HepG2 (cell line): Measurements from ENCODE around the gene PELI2. TPM values are rescaled to one million over a fixed set of nuclear protein-coding genes. Genes with fewer than 3 reads are reported as not detected.

Experiments used
- ARNT2 ChIP-seq: sonication (generic); formaldehyde crosslinking; IDR thresholded peaks from 2 replicates; pipeline ENCODE4 v1.8.0; 2022; ENCODE audit warnings: mild to moderate bottlenecking, low read depth, missing genetic modification reagents, moderate library complexity
- ASH2L ChIP-seq: fragments of 300-600, 200-600 bp; sonication (generic); IDR thresholded peaks from 2 replicates; pipeline ENCODE4 v1.7.0; 2017; ENCODE audit warnings: low read depth, mild to moderate bottlenecking, moderate library complexity, mixed read lengths, low read length; ENCODE audit not compliant: insufficient read length
- CC2D1A ChIP-seq: sonication (generic); formaldehyde crosslinking; IDR thresholded peaks from 2 replicates; pipeline ENCODE4 v1.8.1; 2023; ENCODE audit warnings: mild to moderate bottlenecking, missing genetic modification reagents
- HNRNPUL1 ChIP-seq: fragments of 200-400 bp; formaldehyde crosslinking; IDR thresholded peaks from 2 replicates; pipeline ENCODE4 v1.6.1; 2017; ENCODE audit warnings: low read depth, mild to moderate bottlenecking, low read length, moderate library complexity
- IKZF1 ChIP-seq: fragments of 450-650 bp; IDR thresholded peaks from 2 replicates; pipeline ENCODE4 v1.7.1; 2016
- MATR3 ChIP-seq: sonication (generic); formaldehyde crosslinking; IDR thresholded peaks from 2 replicates; pipeline ENCODE4 v1.4.0; 2020; ENCODE audit warnings: missing genetic modification reagents
- NCOR1 ChIP-seq: fragments of 200-600 bp; sonication (generic); IDR thresholded peaks from 2 replicates; pipeline ENCODE4 v1.7.0; 2017; ENCODE audit warnings: antibody characterized with exemption, low read length, borderline replicate concordance
- PITX1 ChIP-seq: sonication (generic); formaldehyde crosslinking; IDR thresholded peaks from 2 replicates; pipeline ENCODE4 v1.5.1; 2020; ENCODE audit warnings: mild to moderate bottlenecking, missing genetic modification reagents
- RXRA ChIP-seq: sonication (generic); formaldehyde crosslinking; IDR thresholded peaks from 2 replicates; pipeline ENCODE4 v1.5.1; 2020; ENCODE audit warnings: missing genetic modification reagents
- SALL1 ChIP-seq: sonication (generic); formaldehyde crosslinking; IDR thresholded peaks from 2 replicates; pipeline ENCODE4 v1.8.0; 2022; ENCODE audit warnings: mild to moderate bottlenecking, missing genetic modification reagents
- SMC3 ChIP-seq: IDR thresholded peaks from 2 replicates; pipeline ENCODE4 v1.6.1; 2011; ENCODE audit warnings: low read length, improper control_type of control experiment
- STAG1 ChIP-seq: sonication (generic); formaldehyde crosslinking; IDR thresholded peaks from 2 replicates; pipeline ENCODE4 v1.4.0; 2020; ENCODE audit warnings: missing genetic modification reagents
- ZBTB40 ChIP-seq, 2 experiments: fragments of 450-650 bp in 1 of 2; sonication (generic) in 1 of 2; formaldehyde crosslinking in 1 of 2; IDR thresholded peaks; 2 replicates each; pipeline versions ENCODE4 v1.6.1 to v1.8.0; 2016 to 2022; ENCODE audit warnings: antibody characterized with exemption in 1 of 2, mild to moderate bottlenecking in 1 of 2, missing genetic modification reagents in 1 of 2
- ZNF124 ChIP-seq: sonication (generic); formaldehyde crosslinking; IDR thresholded peaks from 2 replicates; pipeline ENCODE4 v1.4.0; 2020; ENCODE audit warnings: missing genetic modification reagents
- ZNF235 ChIP-seq: sonication (generic); formaldehyde crosslinking; IDR thresholded peaks from 2 replicates; pipeline ENCODE4 v1.8.1; 2023; ENCODE audit warnings: mild to moderate bottlenecking, missing genetic modification reagents, borderline replicate concordance
- ZNF292 ChIP-seq: sonication (generic); formaldehyde crosslinking; IDR thresholded peaks from 2 replicates; pipeline ENCODE4 v1.8.1; 2022; ENCODE audit warnings: mild to moderate bottlenecking, low read depth, missing genetic modification reagents, borderline replicate concordance
- ZNF3 ChIP-seq: IDR thresholded peaks from 2 replicates; pipeline ENCODE4 v1.7.0; 2017; ENCODE audit warnings: inconsistent platforms
- ZNF777 ChIP-seq: sonication (generic); formaldehyde crosslinking; IDR thresholded peaks from 2 replicates; pipeline ENCODE4 v1.4.0; 2020; ENCODE audit warnings: missing genetic modification reagents
- polyA plus RNA-seq, 8 experiments: library from polyadenylated mRNA; depleted of rRNA in 3 of 8; stranded (reverse) in 7 of 8; unstranded in 1 of 8; fragments of >200 nt; fragmentation: Illumina TruSeq in 4 of 8; extraction: Trizol in 4 of 8; gene quantifications; 2 replicates each; pipeline versions ENCODE4 v1.2.1 to v1.2.3, GENCODE V29; 2011 to 2016; ENCODE audit warnings: low read depth in 4 of 8, missing spikeins in 1 of 8, mixed read lengths in 1 of 8; ENCODE audit not compliant: insufficient read depth in 1 of 8
- total RNA-seq, 5 experiments: library from RNA; depleted of rRNA; stranded (reverse); fragments of >200 nt; fragmentation: Illumina TruSeq; extraction: Trizol; gene quantifications; 2 replicates each; pipeline ENCODE4 v1.2.3, GENCODE V29; 2016; ENCODE audit warnings: low read depth in 1 of 5
- TF ChIP-seq, protein P1 (sequence below): sonication (generic); formaldehyde crosslinking; IDR thresholded peaks from 2 replicates; pipeline ENCODE4 v1.4.0; 2020; ENCODE audit warnings: missing genetic modification reagents

PELI2 gene
- total and polyA plus RNA-seq, 2 of the 13 experiments (the other 11 are each of a cell fraction or from before 2014, with no cell fraction given) = 0.07 TPM; not detected in 1

DNA sequence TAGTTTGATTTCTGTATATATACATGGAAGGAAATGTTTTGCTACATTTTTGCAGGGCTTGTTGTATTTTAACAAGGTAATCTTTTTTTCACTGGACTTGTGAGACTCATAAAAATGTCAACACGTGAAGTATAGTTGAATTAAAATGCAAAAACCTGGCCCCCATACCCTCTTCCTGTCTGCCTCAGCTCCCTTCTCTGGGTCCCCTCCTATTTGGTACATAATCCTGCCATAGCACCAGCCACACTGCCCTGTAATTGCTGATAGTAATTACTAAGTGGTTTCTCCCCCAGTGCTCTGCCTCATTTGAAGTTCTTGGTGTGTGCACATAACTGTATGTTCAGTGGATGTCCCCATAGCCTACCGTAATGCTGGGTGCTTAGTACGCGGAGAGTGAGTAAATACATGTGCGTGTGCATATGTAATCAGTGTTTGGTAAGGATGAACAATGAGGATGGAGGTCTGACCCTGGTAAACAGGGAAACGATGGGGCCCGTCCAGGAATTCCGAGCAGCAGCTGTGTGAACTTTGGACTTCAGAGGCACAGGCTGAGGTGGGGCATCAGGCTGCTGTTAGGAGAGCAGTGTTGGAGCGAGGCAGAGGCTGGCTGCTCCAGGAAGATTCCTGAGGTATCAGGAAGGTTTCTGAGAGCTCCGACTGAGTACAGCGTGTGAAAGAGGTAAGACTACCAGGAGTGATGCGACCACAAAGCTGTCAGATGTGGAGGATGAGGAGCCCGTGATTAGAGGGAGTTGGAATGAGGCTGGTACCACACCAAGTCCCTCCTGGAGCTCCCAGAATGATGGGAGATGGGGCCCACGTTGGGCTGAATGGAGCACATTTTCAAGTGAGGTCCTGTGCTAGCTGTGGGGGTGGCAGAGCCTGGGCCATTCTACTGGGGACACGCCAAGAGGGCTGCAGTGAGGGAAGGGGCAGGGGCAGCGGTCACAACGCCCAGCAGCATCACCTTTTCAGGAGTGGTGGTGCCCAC, 106.8 kb downstream of the PELI2 start (continued):
- TF ChIP-seq RXRA (CRISPR knock-in tag) (0 out of 2 replicates have a peak, but pooled peaks have one; percentile 32), ZNF777 (peak; percentile 43; the same call in 1 of the 2 replicates), CC2D1A (no peak), ASH2L (peak; percentile 66), ARNT2 (CRISPR knock-in tag) (no peak), ZNF235 (CRISPR knock-in tag) (no peak), HNRNPUL1 (no peak), ZNF124 (CRISPR knock-in tag) (no peak), PITX1 (CRISPR knock-in tag) (no peak; the same call in 1 of the 2 replicates), SALL1 (CRISPR knock-in tag) (peak; percentile 73), SMC3 (peak; percentile 0; the same call in 1 of the 2 replicates), IKZF1 (no peak), ZNF3 (no peak), STAG1 (CRISPR knock-in tag) (no peak), ZNF292 (peak; percentile 57; the same call in 1 of the 2 replicates), NCOR1 (peak; percentile 85; the same call in 1 of the 2 replicates), MATR3 (CRISPR knock-in tag) (no peak), ZBTB40 (IDR thresholded peaks at IDR 0.05) (no peak), ZBTB40 (CRISPR knock-in tag; IDR thresholded peaks at IDR 0.05) (no peak)
- TF ChIP-seq, protein P1, sequence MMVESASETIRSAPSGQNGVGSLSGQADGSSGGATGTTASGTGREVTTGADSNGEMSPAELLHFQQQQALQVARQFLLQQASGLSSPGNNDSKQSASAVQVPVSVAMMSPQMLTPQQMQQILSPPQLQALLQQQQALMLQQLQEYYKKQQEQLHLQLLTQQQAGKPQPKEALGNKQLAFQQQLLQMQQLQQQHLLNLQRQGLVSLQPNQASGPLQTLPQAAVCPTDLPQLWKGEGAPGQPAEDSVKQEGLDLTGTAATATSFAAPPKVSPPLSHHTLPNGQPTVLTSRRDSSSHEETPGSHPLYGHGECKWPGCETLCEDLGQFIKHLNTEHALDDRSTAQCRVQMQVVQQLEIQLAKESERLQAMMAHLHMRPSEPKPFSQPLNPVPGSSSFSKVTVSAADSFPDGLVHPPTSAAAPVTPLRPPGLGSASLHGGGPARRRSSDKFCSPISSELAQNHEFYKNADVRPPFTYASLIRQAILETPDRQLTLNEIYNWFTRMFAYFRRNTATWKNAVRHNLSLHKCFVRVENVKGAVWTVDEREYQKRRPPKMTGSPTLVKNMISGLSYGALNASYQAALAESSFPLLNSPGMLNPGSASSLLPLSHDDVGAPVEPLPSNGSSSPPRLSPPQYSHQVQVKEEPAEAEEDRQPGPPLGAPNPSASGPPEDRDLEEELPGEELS (CRISPR knock-in tag) = peak; percentile 80
